Natural killer cell treated with Interleukin-12 subunit alpha and Interleukin-12 subunit beta and Interleukin-15 and Interleukin-18, amount 100 ng/mL, for 72 hours (primary cell): ENCODE results near the gene PBX4. TPM values are rescaled to one million over a fixed set of nuclear protein-coding genes. Genes with fewer than 3 reads are reported as not detected.
"Not testable (repeated sequence)": the region's sequence is repeated elsewhere in the genome, so short reads cannot be mapped to it uniquely, and the experiment has no call there.

ENCODE experiments used
- ATAC-seq, 2 donors: fragments of 150-1000 bp; cut with Tn5 transposase in 1 of 2; sonication (Bioruptor Pico), chemical (Tn5 transposase) in 1 of 2; 2 replicates each; pipeline ENCODE4 v1.10.0; 2021
- DNase-seq: peaks from one replicate; pipeline ENCODE4 v3.0.0; 2022; ENCODE audit warnings: low spot score
- H3K27ac Mint-ChIP-seq, 2 donors: 1 replicate in 1 of 2; 2 replicates in 1 of 2; pipeline ENCODE4 v1.8.0; 2022; ENCODE audit warnings: mixed read lengths in 2 of 2, mild to moderate bottlenecking in 1 of 2, moderate library complexity in 1 of 2
- H3K27me3 Mint-ChIP-seq, 2 donors: 1 replicate in 1 of 2; 2 replicates in 1 of 2; pipeline ENCODE4 v1.8.0; 2022; ENCODE audit warnings: mixed read lengths in 2 of 2
- H3K36me3 Mint-ChIP-seq: one replicate; pipeline ENCODE4 v1.8.0; 2022; ENCODE audit warnings: mixed read lengths
- H3K4me1 Mint-ChIP-seq, 2 donors: 1 replicate in 1 of 2; 2 replicates in 1 of 2; pipeline ENCODE4 v1.8.0; 2022; ENCODE audit warnings: low read depth in 2 of 2, mixed read lengths in 2 of 2, mild to moderate bottlenecking in 1 of 2
- H3K4me3 Mint-ChIP-seq: one replicate; pipeline ENCODE4 v1.8.0; 2022; ENCODE audit warnings: mixed read lengths
- H3K9me3 Mint-ChIP-seq: 2 replicates; pipeline ENCODE4 v1.8.0; 2022; ENCODE audit warnings: mixed read lengths
- total RNA-seq, 2 donors: library from RNA; stranded (reverse); gene quantifications; one replicate each; pipeline ENCODE4 v1.2.3, GENCODE V29; 2022

PBX4 gene
- 10 to 100 TPM; 26.3 to 80.1 TPM for total RNA-seq

- Mint-ChIP-seq H3K36me3 (peaks cover 6% of the 10 kb centered on the region), H3K4me3 (peak within 1 kb of the TSS; percentile 91), H3K27ac (peak within 1 kb of the TSS; percentile 61 to 87), H3K27me3 (no peaks in the 10 kb centered on the region), H3K4me1 (peaks cover 41 to 45% of the 10 kb centered on the region in 2 donors), H3K9me3 (no peaks in the 10 kb centered on the region)
- peak; percentile 98 for DNase-seq
- peak; percentile 97 to 98 for ATAC-seq
Measured at GRCh38 chr19:19618219-19619051, at the start of gene PBX4. PBX4 (minus strand) TSS chr19:19618687; CDS start chr19:19618629, 58 bp downstream.

- ATAC-seq, H3K36me3 Mint-ChIP-seq, H3K27ac Mint-ChIP-seq, DNase-seq, H3K9me3 Mint-ChIP-seq, H3K27me3 Mint-ChIP-seq, H3K4me3 Mint-ChIP-seq: not testable (repeated sequence)
- peaks cover 31 to 37% of the 10 kb centered on the region in 2 donors for H3K4me1 Mint-ChIP-seq
Measured at GRCh38 chr19:19665420-19665948, 47.0 kb upstream of the PBX4 start.

GRCh38 chr19:19663256-19664120, 45.0 kb upstream of the PBX4 start, which contains the start of gene ATP13A1:
ATP13A1 (minus strand) TSS chr19:19663676; CDS start chr19:19663666, 10 bp downstream.
- Mint-ChIP-seq H3K27ac (peak within 1 kb of the TSS; percentile 86 to 89), H3K9me3 (no peaks in the 10 kb centered on the region), H3K27me3 (no peaks in the 10 kb centered on the region), H3K4me1 (peaks cover 27 to 29% of the 10 kb centered on the region in 2 donors), H3K36me3 (no peaks in the 10 kb centered on the region), H3K4me3 (peak within 1 kb of the TSS; percentile 87)
- ATAC-seq (peak; percentile 86 to 93), DNase-seq (peak; percentile 96)

- Mint-ChIP-seq H3K27ac (peak overlapping the region; percentile 86 to 89), H3K36me3 (peaks cover 5% of the 10 kb centered on the region), H3K27me3 (no peaks in the 10 kb centered on the region), H3K4me3 (peak overlapping the region; percentile 87), H3K4me1 (peaks cover 21 to 22% of the 10 kb centered on the region in 2 donors), H3K9me3 (no peaks in the 10 kb centered on the region)
- DNase-seq (no peak), ATAC-seq (peak in 1 of 2 donors; percentile 15)
Measured at GRCh38 chr19:19662871-19663255, 44.4 kb upstream of the PBX4 start.

GRCh38 chr19:19662344-19662743, 43.9 kb upstream of the PBX4 start:
- H3K36me3 Mint-ChIP-seq, result peaks cover 5% of the 10 kb centered on the region
- ATAC-seq (no peak), DNase-seq (no peak)
- H3K27ac Mint-ChIP-seq, result peak overlapping the region; percentile 86 to 89
- H3K27me3 Mint-ChIP-seq, result no peaks in the 10 kb centered on the region
- no peaks in the 10 kb centered on the region for H3K9me3 Mint-ChIP-seq
- peaks cover 19 to 21% of the 10 kb centered on the region in 2 donors for H3K4me1 Mint-ChIP-seq
- peak overlapping the region; percentile 87 for H3K4me3 Mint-ChIP-seq

- Mint-ChIP-seq H3K27ac (peak overlapping the region; percentile 86 to 89), H3K27me3 (no peaks in the 10 kb centered on the region), H3K9me3 (no peaks in the 10 kb centered on the region), H3K4me1 (peaks cover 19 to 21% of the 10 kb centered on the region in 2 donors), H3K36me3 (peaks cover 5% of the 10 kb centered on the region), H3K4me3 (peak overlapping the region; percentile 87)
- DNase-seq (no peak), ATAC-seq (peak in 1 of 2 donors; percentile 15)
Measured at GRCh38 chr19:19661675-19662251, 43.3 kb upstream of the PBX4 start.

- Mint-ChIP-seq H3K9me3 (no peaks in the 10 kb centered on the region), H3K27ac (peak overlapping the region; percentile 86 to 89), H3K36me3 (peaks cover 5% of the 10 kb centered on the region), H3K4me1 (peaks cover 19 to 21% of the 10 kb centered on the region in 2 donors), H3K27me3 (no peaks in the 10 kb centered on the region), H3K4me3 (peak overlapping the region; percentile 87)
- ATAC-seq (no peak), DNase-seq (no peak)
Measured at GRCh38 chr19:19661141-19661674, 42.7 kb upstream of the PBX4 start.

GRCh38 chr19:19659646-19660245, 41.3 kb upstream of the PBX4 start:
- no peak overlapping the region for H3K27ac Mint-ChIP-seq
- H3K9me3 Mint-ChIP-seq, result no peaks in the 10 kb centered on the region
- DNase-seq, result no peak
- H3K27me3 Mint-ChIP-seq, result no peaks in the 10 kb centered on the region
- H3K36me3 Mint-ChIP-seq, result peaks cover 5% of the 10 kb centered on the region
- ATAC-seq, result no peak
- peaks cover 19 to 25% of the 10 kb centered on the region in 2 donors for H3K4me1 Mint-ChIP-seq
- no peak overlapping the region for H3K4me3 Mint-ChIP-seq

GRCh38 chr19:19657397-19657783, 38.9 kb upstream of the PBX4 start:
- H3K4me3 Mint-ChIP-seq, result no peak overlapping the region
- ATAC-seq, result no peak

GRCh38 chr19:19656451-19657396, 38.2 kb upstream of the PBX4 start:
- H3K27me3 Mint-ChIP-seq, result no peaks in the 10 kb centered on the region
- H3K27ac Mint-ChIP-seq, result no peak overlapping the region
- no peak for DNase-seq
- H3K36me3 Mint-ChIP-seq, result peaks cover 11% of the 10 kb centered on the region
- H3K4me1 Mint-ChIP-seq, result peaks cover 14 to 19% of the 10 kb centered on the region in 2 donors
- no peaks in the 10 kb centered on the region for H3K9me3 Mint-ChIP-seq
- H3K4me3 Mint-ChIP-seq, result no peak overlapping the region
- ATAC-seq, result no peak

More at GRCh38 chr19:19657397-19657783, 38.9 kb upstream of the PBX4 start:
- Mint-ChIP-seq H3K4me1 (peaks cover 21 to 24% of the 10 kb centered on the region in 2 donors), H3K9me3 (no peaks in the 10 kb centered on the region), H3K27me3 (no peaks in the 10 kb centered on the region), H3K27ac (no peak overlapping the region), H3K36me3 (peaks cover 11% of the 10 kb centered on the region)
- no peak for DNase-seq

- Mint-ChIP-seq H3K4me3 (no peak overlapping the region), H3K9me3 (no peaks in the 10 kb centered on the region), H3K27ac (no peak overlapping the region), H3K27me3 (no peaks in the 10 kb centered on the region), H3K4me1 (peaks cover 6 to 10% of the 10 kb centered on the region in 2 donors), H3K36me3 (peaks cover 11% of the 10 kb centered on the region)
- DNase-seq, result no peak
- no peak for ATAC-seq
Measured at GRCh38 chr19:19655641-19656343, 37.3 kb upstream of the PBX4 start.
